Ishikawa (cell line): ENCODE measurements around the gene GRIP2.
A peak's percentile ranks its signal among the peaks of the same experiment; 100 is the strongest.

Source experiments
- CEBPB ChIP-seq: IDR thresholded peaks from 2 replicates; pipeline ENCODE4 v1.6.1; 2012
- CREB1 ChIP-seq: IDR thresholded peaks from 2 replicates; pipeline ENCODE4 v1.6.1; 2012; ENCODE audit warnings: low read depth
- EGR1 ChIP-seq: IDR thresholded peaks from 2 replicates; pipeline ENCODE4 v1.6.1; 2012
- EP300 ChIP-seq: IDR thresholded peaks from 2 replicates; pipeline ENCODE4 v1.6.1; 2012; ENCODE audit warnings: borderline replicate concordance
- FOXM1 ChIP-seq: IDR thresholded peaks from 2 replicates; pipeline ENCODE4 v1.6.1; 2012; ENCODE audit warnings: low read depth, borderline replicate concordance
- NFIC ChIP-seq: IDR thresholded peaks from 2 replicates; pipeline ENCODE4 v1.6.1; 2012
- RAD21 ChIP-seq: IDR thresholded peaks from 2 replicates; pipeline ENCODE4 v1.6.1; 2012; ENCODE audit warnings: low read depth
- TAF1 ChIP-seq: IDR thresholded peaks from 2 replicates; pipeline ENCODE4 v1.6.1; 2012; ENCODE audit warnings: low read depth, mild to moderate bottlenecking
- TCF12 ChIP-seq: IDR thresholded peaks from 2 replicates; pipeline ENCODE4 v1.6.1; 2012; ENCODE audit warnings: low read depth
- TEAD4 ChIP-seq: IDR thresholded peaks from 2 replicates; pipeline ENCODE4 v1.6.1; 2012
- YY1 ChIP-seq: IDR thresholded peaks from 2 replicates; pipeline ENCODE4 v1.6.1; 2012; ENCODE audit warnings: low read depth
- ZBTB7A ChIP-seq: IDR thresholded peaks from 2 replicates; pipeline ENCODE4 v1.6.1; 2012; ENCODE audit warnings: low read depth
- TF ChIP-seq, protein P1 (sequence below): IDR thresholded peaks from 2 replicates; pipeline ENCODE4 v1.6.1; 2012
- TF ChIP-seq, protein P2 (sequence below): IDR thresholded peaks from 2 replicates; pipeline ENCODE4 v1.6.1; 2012
- TF ChIP-seq, protein P3 (sequence below): IDR thresholded peaks from 2 replicates; pipeline ENCODE4 v1.6.1; 2012; ENCODE audit warnings: low read depth, mild to moderate bottlenecking

The GRIP2 gene

DNA sequence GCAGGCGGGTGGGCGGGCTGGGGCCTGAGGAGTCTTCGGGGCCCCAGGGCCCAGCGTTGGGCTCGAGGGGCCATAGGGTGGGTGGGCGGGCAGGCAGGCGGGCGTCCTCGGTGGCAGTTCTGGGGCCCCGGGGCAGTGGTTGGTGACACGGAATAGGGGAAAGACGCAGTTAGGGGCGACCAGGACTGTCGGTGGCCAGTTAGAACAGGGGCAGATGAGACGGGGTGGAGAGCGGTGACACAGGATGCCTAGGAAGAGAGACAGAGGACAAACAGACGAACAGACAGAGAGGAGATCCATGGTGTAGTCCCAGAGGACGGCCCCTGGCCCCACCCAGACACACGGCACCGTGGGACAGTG is 36.5 kb downstream of the GRIP2 start:
- TF ChIP-seq, protein P1, sequence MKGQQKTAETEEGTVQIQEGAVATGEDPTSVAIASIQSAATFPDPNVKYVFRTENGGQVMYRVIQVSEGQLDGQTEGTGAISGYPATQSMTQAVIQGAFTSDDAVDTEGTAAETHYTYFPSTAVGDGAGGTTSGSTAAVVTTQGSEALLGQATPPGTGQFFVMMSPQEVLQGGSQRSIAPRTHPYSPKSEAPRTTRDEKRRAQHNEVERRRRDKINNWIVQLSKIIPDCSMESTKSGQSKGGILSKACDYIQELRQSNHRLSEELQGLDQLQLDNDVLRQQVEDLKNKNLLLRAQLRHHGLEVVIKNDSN = no peak
- TF ChIP-seq, protein P2, sequence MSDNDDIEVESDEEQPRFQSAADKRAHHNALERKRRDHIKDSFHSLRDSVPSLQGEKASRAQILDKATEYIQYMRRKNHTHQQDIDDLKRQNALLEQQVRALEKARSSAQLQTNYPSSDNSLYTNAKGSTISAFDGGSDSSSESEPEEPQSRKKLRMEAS = no peak
- TF ChIP-seq TAF1 = no peak
- no peak for TF ChIP-seq NFIC
- no peak for TF ChIP-seq CEBPB
- TF ChIP-seq FOXM1 = no peak
- TF ChIP-seq CREB1 = no peak
- no peak for TF ChIP-seq ZBTB7A
- TF ChIP-seq YY1 = no peak
- TF ChIP-seq TCF12 = no peak
- TF ChIP-seq EP300 = no peak
- TF ChIP-seq, protein P3, sequence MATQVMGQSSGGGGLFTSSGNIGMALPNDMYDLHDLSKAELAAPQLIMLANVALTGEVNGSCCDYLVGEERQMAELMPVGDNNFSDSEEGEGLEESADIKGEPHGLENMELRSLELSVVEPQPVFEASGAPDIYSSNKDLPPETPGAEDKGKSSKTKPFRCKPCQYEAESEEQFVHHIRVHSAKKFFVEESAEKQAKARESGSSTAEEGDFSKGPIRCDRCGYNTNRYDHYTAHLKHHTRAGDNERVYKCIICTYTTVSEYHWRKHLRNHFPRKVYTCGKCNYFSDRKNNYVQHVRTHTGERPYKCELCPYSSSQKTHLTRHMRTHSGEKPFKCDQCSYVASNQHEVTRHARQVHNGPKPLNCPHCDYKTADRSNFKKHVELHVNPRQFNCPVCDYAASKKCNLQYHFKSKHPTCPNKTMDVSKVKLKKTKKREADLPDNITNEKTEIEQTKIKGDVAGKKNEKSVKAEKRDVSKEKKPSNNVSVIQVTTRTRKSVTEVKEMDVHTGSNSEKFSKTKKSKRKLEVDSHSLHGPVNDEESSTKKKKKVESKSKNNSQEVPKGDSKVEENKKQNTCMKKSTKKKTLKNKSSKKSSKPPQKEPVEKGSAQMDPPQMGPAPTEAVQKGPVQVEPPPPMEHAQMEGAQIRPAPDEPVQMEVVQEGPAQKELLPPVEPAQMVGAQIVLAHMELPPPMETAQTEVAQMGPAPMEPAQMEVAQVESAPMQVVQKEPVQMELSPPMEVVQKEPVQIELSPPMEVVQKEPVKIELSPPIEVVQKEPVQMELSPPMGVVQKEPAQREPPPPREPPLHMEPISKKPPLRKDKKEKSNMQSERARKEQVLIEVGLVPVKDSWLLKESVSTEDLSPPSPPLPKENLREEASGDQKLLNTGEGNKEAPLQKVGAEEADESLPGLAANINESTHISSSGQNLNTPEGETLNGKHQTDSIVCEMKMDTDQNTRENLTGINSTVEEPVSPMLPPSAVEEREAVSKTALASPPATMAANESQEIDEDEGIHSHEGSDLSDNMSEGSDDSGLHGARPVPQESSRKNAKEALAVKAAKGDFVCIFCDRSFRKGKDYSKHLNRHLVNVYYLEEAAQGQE = no peak
- no peak for TF ChIP-seq EGR1
- no peak for TF ChIP-seq TEAD4

DNA sequence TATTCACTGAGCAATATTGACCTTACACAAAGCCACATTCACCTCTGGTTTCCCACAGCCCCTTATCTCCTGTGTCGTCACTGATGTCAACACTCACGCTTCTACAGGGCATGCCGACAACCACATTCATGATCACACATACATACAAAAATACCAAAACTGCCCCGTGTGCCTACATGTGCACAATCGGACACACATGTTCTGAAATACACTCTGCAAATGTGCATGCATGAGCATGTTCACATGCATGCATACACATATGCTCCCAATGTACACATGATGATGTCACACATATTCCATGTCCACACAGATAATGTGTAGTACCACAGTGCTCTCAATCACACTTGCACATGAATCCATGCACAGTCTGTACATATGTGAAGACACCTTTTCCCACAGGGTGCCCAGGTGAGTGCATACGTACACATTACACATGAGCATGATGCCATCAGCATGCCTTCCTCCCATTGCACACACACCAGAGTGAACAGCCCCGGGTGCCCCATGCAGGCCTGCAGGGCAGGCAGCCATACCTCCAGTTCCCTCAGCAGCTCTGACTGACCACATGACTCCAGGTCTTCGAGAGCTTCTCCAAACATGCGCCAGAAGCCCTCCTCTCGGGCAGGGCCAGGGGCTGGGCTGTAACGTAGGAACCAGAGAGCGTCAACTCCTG is 37.0 kb downstream of the GRIP2 start:
- TF ChIP-seq, protein P3 = no peak
- TF ChIP-seq ZBTB7A (no peak), RAD21 (no peak), CEBPB (no peak), TAF1 (no peak), TEAD4 (no peak), NFIC (no peak), TCF12 (no peak), EP300 (no peak), EGR1 (no peak), FOXM1 (no peak), CREB1 (no peak), YY1 (no peak)
- TF ChIP-seq, protein P2 = no peak
- TF ChIP-seq, protein P1 = no peak

DNA sequence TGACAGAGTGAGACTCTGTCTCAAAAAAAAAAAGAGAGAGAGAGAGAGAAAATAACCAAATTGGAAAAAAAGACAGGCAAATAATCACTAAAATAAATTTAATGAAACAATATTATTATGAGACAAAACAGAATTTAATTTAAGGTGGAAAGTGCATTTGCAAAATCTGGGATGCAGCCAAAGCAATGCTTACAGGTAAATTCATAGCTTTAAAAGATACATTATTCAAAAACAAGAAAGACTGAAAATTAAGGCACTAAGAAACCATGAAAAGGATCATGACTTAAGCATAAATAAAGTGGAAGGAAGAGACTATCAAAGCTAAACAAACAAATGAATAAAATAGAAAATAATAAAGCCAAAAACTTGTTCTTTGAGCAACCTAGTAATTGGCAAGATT is 37.7 kb downstream of the GRIP2 start:
- no peak for TF ChIP-seq NFIC
- TF ChIP-seq FOXM1 = no peak
- no peak for TF ChIP-seq TCF12
- no peak for TF ChIP-seq CEBPB
- TF ChIP-seq YY1 = no peak
- no peak for TF ChIP-seq TEAD4
- no peak for TF ChIP-seq EP300
- TF ChIP-seq, protein P2 = no peak
- TF ChIP-seq, protein P1 = no peak
- TF ChIP-seq EGR1 = no peak

DNA sequence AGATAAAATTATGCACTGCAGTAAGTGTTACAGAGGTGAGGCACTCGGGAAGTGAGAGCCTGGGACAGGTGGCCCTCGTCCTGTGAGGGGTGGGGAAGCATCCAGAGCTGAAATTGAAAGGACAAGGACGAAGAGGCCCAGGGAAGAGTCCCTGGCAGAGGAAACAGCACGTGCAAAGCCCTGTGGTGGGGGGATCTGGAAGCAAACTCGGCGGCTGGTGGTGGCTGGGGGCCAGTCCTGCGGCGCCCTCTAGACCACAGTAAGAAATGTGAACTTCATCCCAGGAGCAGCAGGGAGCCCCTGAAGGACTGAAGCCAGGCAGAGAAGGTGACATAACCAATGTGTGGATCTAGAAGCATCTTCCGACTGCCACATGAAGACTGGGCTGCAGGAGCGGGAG is 42.8 kb downstream of the GRIP2 start:
- TF ChIP-seq TCF12 = no peak
- peak; percentile 28; the same call in 1 of the 2 replicates for TF ChIP-seq RAD21

DNA sequence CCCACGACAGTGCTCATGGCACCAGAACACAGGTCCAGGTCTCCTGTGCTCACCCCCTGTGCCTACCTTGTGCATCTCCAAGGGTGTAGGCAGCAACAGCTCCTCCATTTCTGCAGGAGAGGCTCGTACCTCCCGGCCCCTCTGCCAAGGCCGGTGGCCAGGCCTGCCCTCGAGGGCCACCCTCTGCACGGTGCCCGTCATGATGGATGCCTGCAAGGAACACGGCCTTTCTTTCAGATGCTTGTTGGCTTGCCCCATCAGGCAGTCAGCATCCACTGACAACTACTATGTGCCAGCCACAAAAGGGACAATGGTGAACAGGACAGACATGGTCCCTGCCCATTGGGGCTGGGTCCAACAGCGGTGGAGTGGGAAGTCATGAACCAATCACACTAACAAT is 43.8 kb downstream of the GRIP2 start:
- TF ChIP-seq CEBPB = no peak
- no peak for TF ChIP-seq TEAD4
- TF ChIP-seq NFIC = no peak
- TF ChIP-seq, protein P1 = no peak
- TF ChIP-seq, protein P2 = no peak
- no peak for TF ChIP-seq TAF1
- TF ChIP-seq, protein P3 = no peak
- no peak for TF ChIP-seq TCF12
- TF ChIP-seq EGR1 = no peak
- no peak for TF ChIP-seq ZBTB7A
- no peak for TF ChIP-seq YY1
- TF ChIP-seq CREB1 = no peak
- no peak for TF ChIP-seq RAD21
- no peak for TF ChIP-seq EP300
- no peak for TF ChIP-seq FOXM1
